ENCODE data around the gene TCP11L1.
"Not testable (repeated sequence)": the region's sequence is repeated elsewhere in the genome, so short reads cannot be mapped to it uniquely, and the experiment has no call there.

The TCP11L1 gene

GRCh38 chr11:33039274-33040032 lies at the start of gene TCP11L1:
Gene TCP11L1 (plus strand): TSS chr11:33039572. CDS start chr11:33043774, 4,202 bp downstream.
- peak; percentile 81 for DNase-seq

GRCh38 chr11:32990481-32990880 lies 48.9 kb upstream of the TCP11L1 start:
- DNase-seq, result no peak

GRCh38 chr11:32991427-32991826 lies 47.9 kb upstream of the TCP11L1 start:
- no peak for DNase-seq

- DNase-seq, result no peak
Observed at GRCh38 chr11:32991898-32992297, 47.5 kb upstream of the TCP11L1 start.

GRCh38 chr11:33000181-33000580 lies 39.2 kb upstream of the TCP11L1 start:
- DNase-seq, result no peak

- DNase-seq, result no peak
Observed at GRCh38 chr11:33001281-33001680, 38.1 kb upstream of the TCP11L1 start.

GRCh38 chr11:33001751-33002542 lies 37.4 kb upstream of the TCP11L1 start:
- DNase-seq, result no peak

GRCh38 chr11:33005175-33005574 lies 34.2 kb upstream of the TCP11L1 start:
- DNase-seq, result no peak

GRCh38 chr11:33006010-33006409 lies 33.4 kb upstream of the TCP11L1 start:
- no peak for DNase-seq

- peak; percentile 25 for DNase-seq
Observed at GRCh38 chr11:33013755-33014154, 25.6 kb upstream of the TCP11L1 start.

- DNase-seq, result peak; percentile 76
Observed at GRCh38 chr11:33015621-33016551, 23.5 kb upstream of the TCP11L1 start, which contains the start of gene DEPDC7. Gene DEPDC7 (plus strand): TSS chr11:33015878. CDS start chr11:33015956, 78 bp downstream.

- DNase-seq, result no peak
Observed at GRCh38 chr11:33016654-33017053, 22.7 kb upstream of the TCP11L1 start.

- no peak for DNase-seq
Observed at GRCh38 chr11:33017478-33017877, 21.9 kb upstream of the TCP11L1 start.

- DNase-seq, result no peak
Observed at GRCh38 chr11:33017965-33018364, 21.4 kb upstream of the TCP11L1 start.

- no peak for DNase-seq
Observed at GRCh38 chr11:33018840-33019239, 20.5 kb upstream of the TCP11L1 start.

GRCh38 chr11:33021501-33021900 lies 17.9 kb upstream of the TCP11L1 start:
- DNase-seq, result no peak

GRCh38 chr11:33021937-33022336 lies 17.4 kb upstream of the TCP11L1 start:
- no peak for DNase-seq

GRCh38 chr11:33025339-33025722 lies 14.0 kb upstream of the TCP11L1 start:
- no peak for DNase-seq

GRCh38 chr11:33027233-33027632 lies 12.1 kb upstream of the TCP11L1 start:
- no peak for DNase-seq

GRCh38 chr11:33027846-33028536 lies 11.4 kb upstream of the TCP11L1 start:
- DNase-seq, result no peak

GRCh38 chr11:33028537-33028914 lies 10.8 kb upstream of the TCP11L1 start:
- no peak for DNase-seq

- not testable (repeated sequence) for DNase-seq
Observed at GRCh38 chr11:33029218-33029617, 10.2 kb upstream of the TCP11L1 start.

Data from MV-4-11 (cell line).